Activated CD8-positive, alpha-beta memory T cell treated with anti-CD3 and anti-CD28 coated beads, Interleukin-2, amount 50 U/mL, for 24 hours (primary cell): ENCODE data around the gene ABHD12B.
A peak's percentile ranks its signal among the peaks of the same experiment; 100 is the strongest.

Experiments used
- DNase-seq: peaks from one replicate; pipeline ENCODE4 v3.0.0-alpha.2; 2020; ENCODE audit errors: extremely low read depth

ABHD12B gene

GRCh38 chr14:50839048-50839447 lies 32.8 kb upstream of the ABHD12B start:
- DNase-seq: no peak

GRCh38 chr14:50839691-50840090 lies 32.2 kb upstream of the ABHD12B start:
- no peak for DNase-seq

- no peak for DNase-seq
Observed at GRCh38 chr14:50844391-50844790, 27.5 kb upstream of the ABHD12B start.

- DNase-seq: no peak
Observed at GRCh38 chr14:50845166-50845565, 26.7 kb upstream of the ABHD12B start.

GRCh38 chr14:50846226-50846880 lies 25.5 kb upstream of the ABHD12B start:
- DNase-seq: no peak

GRCh38 chr14:50853891-50854290 lies 18.0 kb upstream of the ABHD12B start:
- DNase-seq: no peak

- no peak for DNase-seq
Observed at GRCh38 chr14:50854521-50854920, 17.3 kb upstream of the ABHD12B start.

- DNase-seq: no peak
Observed at GRCh38 chr14:50855558-50855957, 16.3 kb upstream of the ABHD12B start.

- no peak for DNase-seq
Observed at GRCh38 chr14:50856660-50857059, 15.2 kb upstream of the ABHD12B start.

GRCh38 chr14:50859296-50859624 lies 12.6 kb upstream of the ABHD12B start:
- DNase-seq: no peak

GRCh38 chr14:50860478-50861086 lies 11.3 kb upstream of the ABHD12B start:
- DNase-seq: peak; percentile 72

GRCh38 chr14:50862036-50862570 lies 9.8 kb upstream of the ABHD12B start:
- DNase-seq: no peak

- no peak for DNase-seq
Observed at GRCh38 chr14:50864237-50864636, 7.6 kb upstream of the ABHD12B start.

GRCh38 chr14:50864946-50865345 lies 6.9 kb upstream of the ABHD12B start:
- no peak for DNase-seq

GRCh38 chr14:50865391-50866076 lies 6.3 kb upstream of the ABHD12B start:
- DNase-seq: no peak

GRCh38 chr14:50871228-50871627 lies 625 bp upstream of the ABHD12B start:
- DNase-seq: no peak

- no peak for DNase-seq
Observed at GRCh38 chr14:50874757-50875156, 2.9 kb downstream of the ABHD12B start.

- DNase-seq: peak; percentile 27
Observed at GRCh38 chr14:50875359-50876070, 3.7 kb downstream of the ABHD12B start.

- no peak for DNase-seq
Observed at GRCh38 chr14:50882932-50883826, 11.3 kb downstream of the ABHD12B start.

GRCh38 chr14:50883827-50884197 lies 12.0 kb downstream of the ABHD12B start:
- DNase-seq: no peak

GRCh38 chr14:50887476-50887875 lies 15.6 kb downstream of the ABHD12B start:
- DNase-seq: no peak
